Pancreas (tissue), 10 donors: ENCODE results near the gene SRMS. TPM values are rescaled to one million over a fixed set of nuclear protein-coding genes. Genes with fewer than 3 reads are reported as not detected.
A peak's percentile ranks its signal among the peaks of the same experiment; 100 is the strongest.

Experiments used
- ATAC-seq, 4 donors: fragments of 200-7000 bp; cut with Tn5 transposase; one replicate each; pipeline versions ENCODE4 v1.8.0 to v1.9.1; 2020; ENCODE audit warnings: mild to moderate bottlenecking in 4 of 4, moderate library complexity in 4 of 4
- DNase-seq, 6 donors: peaks; one replicate each; pipeline ENCODE4 v3.0.0-alpha.2; 2020
- FAIRE-seq: peaks from 2 replicates; lab custom pipeline; 2012; peaks lifted over from hg19 to GRCh38; lab: Jason Lieb, UNC
- H3K27ac ChIP-seq, 4 donors: fragments of 200-600 bp; sonication (generic); 1 replicate in 3 of 4; 2 replicates in 1 of 4; pipeline versions ENCODE4 v1.5.0 to v1.8.0; 2020
- H3K27me3 ChIP-seq, 4 donors: fragments of 200-600 bp; one replicate each; pipeline ENCODE4 v1.8.0; 2021
- H3K36me3 ChIP-seq, 3 donors: fragments of 200-600 bp; sonication (generic) in 1 of 3; one replicate each; pipeline versions ENCODE4 v1.5.0 to v1.8.0; 2020 to 2021
- H3K4me1 ChIP-seq, 3 donors: fragments of 200-600 bp; one replicate each; pipeline ENCODE4 v1.8.0; 2021
- H3K4me3 ChIP-seq, 4 donors: fragments of 200-600 bp; sonication (generic) in 2 of 4; one replicate each; pipeline versions ENCODE4 v1.5.0 to v1.8.0; 2020 to 2021
- H3K9me3 ChIP-seq, 4 donors: fragments of 200-600 bp; one replicate each; pipeline ENCODE4 v1.8.0; 2021
- CTCF ChIP-seq, 4 donors: fragments of 200-600 bp; sonication (generic) in 3 of 4; IDR thresholded peaks; one replicate each; pipeline versions ENCODE4 v1.5.0 to v1.8.0; 2021; ENCODE audit warnings: antibody characterized with exemption in 4 of 4
- WGBS, 2 donors: extraction: QIAGEN DNeasy Blood & Tissue Kit; methylation state at CpG; one replicate each; pipeline ENCODE4 v1.1.7; 2013; 5-methylcytosine and 5-hydroxymethylcytosine counted together
- intact Hi-C, 3 donors: fragments of 100-400 bp; cut with DNase I; formaldehyde crosslinking; loops; one replicate each; pipeline versions ENCODE4 v1.11.1 to v1.14.2; 2022
- polyA plus RNA-seq, 2 donors: library from polyadenylated mRNA; stranded (reverse); fragments of 200-250 nt; gene quantifications; one replicate each; pipeline ENCODE4 v1.2.3, GENCODE V29; 2013
- total RNA-seq, 6 donors: library from RNA; stranded (reverse); fragmentation: NEBNext Ultra II Directional in 4 of 6; extraction: Animal tissue kit (Norgen Biotek cat#: 25700) in 4 of 6; gene quantifications; one replicate each; pipeline versions ENCODE4 v1.2.1 to v1.2.4, GENCODE V29; 2021 to 2023
- donor health status: healthy with polysubstance abuse.
- donor health status: DM: no; HTN: no; CAD: no; lungs with moderate emphysema.
- donor health status: DM: no; HTN: no; CAD: no.
- donor health status: control.
- donor health status: control.
- donor health status: Bipolar disorder and iron deficiency.
- donor health status: DM: yes; HTN: yes; CAD: no.
- donor health status: DM: no; HTN: no; CAD: no.
- donor health status: DM: no; HTN: no; CAD: no.
- donor health status: DM: yes; HTN: yes; CAD: no.

The SRMS gene
- total and polyA plus RNA-seq, 8 donors, result not detected

- 71 to 80% methylated on average over 28 to 38 of the region's 38 CpGs for WGBS, 2 donors
- Histone ChIP-seq H3K9me3 (no peaks in the 10 kb centered on the region), H3K27ac (no peak overlapping the region), H3K4me3 (peak overlapping the region in 2 of 4 donors; percentile 46 to 60), H3K4me1 (no peaks in the 10 kb centered on the region), H3K27me3 (no peaks in the 10 kb centered on the region), H3K36me3 (no peaks in the 10 kb centered on the region)
- DNase-seq (no peak), FAIRE-seq (no peak), ATAC-seq (peak in 2 of 4 donors; percentile 10 to 14)
- intact Hi-C loops, result no loop called here
- no peak for TF ChIP-seq CTCF (IDR thresholded peaks at IDR 0.05)
Observed at GRCh38 chr20:63554361-63555278, 7.1 kb upstream of the SRMS start.

GRCh38 chr20:63553933-63554290 lies 6.4 kb upstream of the SRMS start, which contains the start of gene FNDC11:
FNDC11 (plus strand) TSS chr20:63554159; CDS start chr20:63555664, 1,505 bp downstream.
- Histone ChIP-seq H3K4me1 (no peaks in the 10 kb centered on the region), H3K9me3 (no peaks in the 10 kb centered on the region), H3K36me3 (no peaks in the 10 kb centered on the region), H3K4me3 (peak within 1 kb of the TSS; percentile 20 to 60 (median 34)), H3K27ac (no peak within 1 kb of the TSS), H3K27me3 (no peaks in the 10 kb centered on the region)
- DNase-seq (peak in 1 of 6 donors; percentile 76), FAIRE-seq (no peak), ATAC-seq (peak; percentile 38 to 67 (median 58))
- no peak for TF ChIP-seq CTCF (IDR thresholded peaks at IDR 0.05)
- 3 to 6% methylated on average over 23 to 34 of the region's 34 CpGs for WGBS, 2 donors
- intact Hi-C loops, result no loop called here

- intact Hi-C loops, result no loop called here
- no peak for TF ChIP-seq CTCF (IDR thresholded peaks at IDR 0.05)
- ATAC-seq (peak; percentile 59 to 89 (median 82)), FAIRE-seq (no peak), DNase-seq (peak; percentile 53 to 93 (median 82))
- Histone ChIP-seq H3K27me3 (no peaks in the 10 kb centered on the region), H3K4me3 (peak overlapping the region; percentile 20 to 60 (median 34)), H3K4me1 (no peaks in the 10 kb centered on the region), H3K9me3 (no peaks in the 10 kb centered on the region), H3K27ac (no peak overlapping the region), H3K36me3 (no peaks in the 10 kb centered on the region)
- 3 to 6% methylated on average over 23 to 37 of the region's 37 CpGs for WGBS, 2 donors
Observed at GRCh38 chr20:63553251-63553932, 5.8 kb upstream of the SRMS start.

GRCh38 chr20:63552481-63553249 lies 5.1 kb upstream of the SRMS start:
- TF ChIP-seq CTCF (IDR thresholded peaks at IDR 0.05), result no peak
- no peak for DNase-seq
- intact Hi-C loops, result no loop called here
- Histone ChIP-seq H3K36me3 (no peaks in the 10 kb centered on the region), H3K4me1 (no peaks in the 10 kb centered on the region), H3K27me3 (no peaks in the 10 kb centered on the region), H3K27ac (no peak overlapping the region), H3K9me3 (no peaks in the 10 kb centered on the region), H3K4me3 (no peak overlapping the region)
- no peak for FAIRE-seq
- WGBS, 2 donors, result 48 to 55% methylated on average over 15 of the region's 15 CpGs
- ATAC-seq, result no peak
